ENCODE results near the gene ARHGAP23. TPM values are rescaled to one million over a fixed set of nuclear protein-coding genes. Genes with fewer than 3 reads are reported as not detected.

The ARHGAP23 gene
- total and polyA plus RNA-seq, 2 experiments from 2014 or later: 21.4 to 150 TPM

DNA sequence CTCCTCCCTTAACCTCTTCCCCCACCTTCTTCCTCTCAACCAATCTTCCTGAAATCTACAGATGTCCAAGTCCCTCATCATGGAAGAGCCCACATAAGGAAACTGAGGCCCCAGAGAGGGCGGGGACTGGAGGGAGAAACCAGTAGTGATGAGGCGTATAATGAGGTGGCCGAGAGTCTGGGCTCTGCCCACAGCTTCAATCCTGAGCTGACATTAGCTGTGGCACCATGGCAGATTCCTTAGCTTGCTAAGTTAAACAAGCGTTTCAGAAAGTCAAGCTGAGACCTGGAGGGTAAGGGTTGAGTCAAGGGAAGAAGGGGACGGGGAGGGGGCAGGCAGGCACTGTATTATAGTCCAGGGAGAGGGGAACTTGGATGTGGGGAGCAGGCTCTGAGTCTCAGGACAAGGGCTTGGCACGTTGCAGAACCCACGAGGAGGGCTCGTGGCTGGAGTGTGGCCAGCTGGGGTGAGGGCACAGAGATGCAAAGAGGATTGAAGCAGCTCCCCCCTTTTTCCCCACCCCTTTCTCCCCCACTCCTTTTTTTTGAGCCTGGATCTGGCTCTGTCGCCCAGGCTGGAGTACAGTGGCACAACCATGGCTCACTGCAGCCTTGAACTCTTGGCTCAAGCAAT lies 13.3 kb downstream of the ARHGAP23 start (continued):
- TF ChIP-seq EZH2phosphoT487 (IDR thresholded peaks at IDR 0.05; ENCODE audit: unreplicated experiment): no peak

DNA sequence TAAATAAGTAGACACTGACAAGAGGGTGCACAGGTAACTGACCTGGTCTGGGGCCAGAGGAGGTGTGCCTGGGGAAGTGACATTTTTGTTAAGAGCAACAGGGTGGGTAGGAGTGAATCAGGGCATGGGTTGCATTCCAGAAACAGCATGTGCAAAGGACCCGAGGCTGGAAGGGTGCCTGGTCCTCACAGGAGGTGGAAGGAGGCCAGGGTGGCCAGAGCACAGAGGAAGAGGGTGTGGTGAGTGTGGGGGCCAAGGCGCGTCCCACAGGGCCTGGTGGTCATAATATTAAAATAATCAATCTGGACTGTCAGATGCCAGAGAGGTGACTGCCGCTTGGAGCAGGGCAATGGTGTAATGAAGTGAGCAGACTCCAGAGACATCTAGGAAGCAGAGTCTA lies 14.3 kb downstream of the ARHGAP23 start:
- Mint-ChIP-seq H3K4me1 (peaks cover 59% of the 10 kb centered on the region), H3K27ac (peak overlapping the region; percentile 77; the same call in 1 of the 2 replicates), H3K36me3 (ENCODE audit: low read depth) (peaks cover 31% of the 10 kb centered on the region), H3K9me3 (no peaks in the 10 kb centered on the region; the same call in 2 of the 3 replicates), H3K27me3 (ENCODE audit: insufficient read depth, low read depth, poor library complexity) (peaks cover 23% of the 10 kb centered on the region), H3K4me3 (peak overlapping the region; percentile 12; the same call in 1 of the 3 replicates)
- no peak overlapping the region for H3K4me3 ChIP-seq
- TF ChIP-seq ZNF331 (CRISPR knock-in tag; IDR thresholded peaks at IDR 0.05; ENCODE audit: low read depth) (no peak), STAT1 (IDR thresholded peaks at IDR 0.05; ENCODE audit: unreplicated experiment) (no peak), CREB1 (CRISPR knock-in tag; IDR thresholded peaks at IDR 0.05; ENCODE audit: low read depth) (no peak), ZNF114 (CRISPR knock-in tag; IDR thresholded peaks at IDR 0.05) (no peak), EZH2phosphoT487 (IDR thresholded peaks at IDR 0.05; ENCODE audit: unreplicated experiment) (no peak), POLR2AphosphoS5 (IDR thresholded peaks at IDR 0.05; ENCODE audit: low read depth) (no peak), EZH2 (IDR thresholded peaks at IDR 0.05; ENCODE audit: low read depth, unreplicated experiment) (no peak)
- TF ChIP-seq, protein P1, sequence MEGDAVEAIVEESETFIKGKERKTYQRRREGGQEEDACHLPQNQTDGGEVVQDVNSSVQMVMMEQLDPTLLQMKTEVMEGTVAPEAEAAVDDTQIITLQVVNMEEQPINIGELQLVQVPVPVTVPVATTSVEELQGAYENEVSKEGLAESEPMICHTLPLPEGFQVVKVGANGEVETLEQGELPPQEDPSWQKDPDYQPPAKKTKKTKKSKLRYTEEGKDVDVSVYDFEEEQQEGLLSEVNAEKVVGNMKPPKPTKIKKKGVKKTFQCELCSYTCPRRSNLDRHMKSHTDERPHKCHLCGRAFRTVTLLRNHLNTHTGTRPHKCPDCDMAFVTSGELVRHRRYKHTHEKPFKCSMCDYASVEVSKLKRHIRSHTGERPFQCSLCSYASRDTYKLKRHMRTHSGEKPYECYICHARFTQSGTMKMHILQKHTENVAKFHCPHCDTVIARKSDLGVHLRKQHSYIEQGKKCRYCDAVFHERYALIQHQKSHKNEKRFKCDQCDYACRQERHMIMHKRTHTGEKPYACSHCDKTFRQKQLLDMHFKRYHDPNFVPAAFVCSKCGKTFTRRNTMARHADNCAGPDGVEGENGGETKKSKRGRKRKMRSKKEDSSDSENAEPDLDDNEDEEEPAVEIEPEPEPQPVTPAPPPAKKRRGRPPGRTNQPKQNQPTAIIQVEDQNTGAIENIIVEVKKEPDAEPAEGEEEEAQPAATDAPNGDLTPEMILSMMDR (conservative IDR thresholded peaks at IDR 0.05; ENCODE audit: low read depth in 2 of 2): no peak
- TF ChIP-seq, protein P2, sequence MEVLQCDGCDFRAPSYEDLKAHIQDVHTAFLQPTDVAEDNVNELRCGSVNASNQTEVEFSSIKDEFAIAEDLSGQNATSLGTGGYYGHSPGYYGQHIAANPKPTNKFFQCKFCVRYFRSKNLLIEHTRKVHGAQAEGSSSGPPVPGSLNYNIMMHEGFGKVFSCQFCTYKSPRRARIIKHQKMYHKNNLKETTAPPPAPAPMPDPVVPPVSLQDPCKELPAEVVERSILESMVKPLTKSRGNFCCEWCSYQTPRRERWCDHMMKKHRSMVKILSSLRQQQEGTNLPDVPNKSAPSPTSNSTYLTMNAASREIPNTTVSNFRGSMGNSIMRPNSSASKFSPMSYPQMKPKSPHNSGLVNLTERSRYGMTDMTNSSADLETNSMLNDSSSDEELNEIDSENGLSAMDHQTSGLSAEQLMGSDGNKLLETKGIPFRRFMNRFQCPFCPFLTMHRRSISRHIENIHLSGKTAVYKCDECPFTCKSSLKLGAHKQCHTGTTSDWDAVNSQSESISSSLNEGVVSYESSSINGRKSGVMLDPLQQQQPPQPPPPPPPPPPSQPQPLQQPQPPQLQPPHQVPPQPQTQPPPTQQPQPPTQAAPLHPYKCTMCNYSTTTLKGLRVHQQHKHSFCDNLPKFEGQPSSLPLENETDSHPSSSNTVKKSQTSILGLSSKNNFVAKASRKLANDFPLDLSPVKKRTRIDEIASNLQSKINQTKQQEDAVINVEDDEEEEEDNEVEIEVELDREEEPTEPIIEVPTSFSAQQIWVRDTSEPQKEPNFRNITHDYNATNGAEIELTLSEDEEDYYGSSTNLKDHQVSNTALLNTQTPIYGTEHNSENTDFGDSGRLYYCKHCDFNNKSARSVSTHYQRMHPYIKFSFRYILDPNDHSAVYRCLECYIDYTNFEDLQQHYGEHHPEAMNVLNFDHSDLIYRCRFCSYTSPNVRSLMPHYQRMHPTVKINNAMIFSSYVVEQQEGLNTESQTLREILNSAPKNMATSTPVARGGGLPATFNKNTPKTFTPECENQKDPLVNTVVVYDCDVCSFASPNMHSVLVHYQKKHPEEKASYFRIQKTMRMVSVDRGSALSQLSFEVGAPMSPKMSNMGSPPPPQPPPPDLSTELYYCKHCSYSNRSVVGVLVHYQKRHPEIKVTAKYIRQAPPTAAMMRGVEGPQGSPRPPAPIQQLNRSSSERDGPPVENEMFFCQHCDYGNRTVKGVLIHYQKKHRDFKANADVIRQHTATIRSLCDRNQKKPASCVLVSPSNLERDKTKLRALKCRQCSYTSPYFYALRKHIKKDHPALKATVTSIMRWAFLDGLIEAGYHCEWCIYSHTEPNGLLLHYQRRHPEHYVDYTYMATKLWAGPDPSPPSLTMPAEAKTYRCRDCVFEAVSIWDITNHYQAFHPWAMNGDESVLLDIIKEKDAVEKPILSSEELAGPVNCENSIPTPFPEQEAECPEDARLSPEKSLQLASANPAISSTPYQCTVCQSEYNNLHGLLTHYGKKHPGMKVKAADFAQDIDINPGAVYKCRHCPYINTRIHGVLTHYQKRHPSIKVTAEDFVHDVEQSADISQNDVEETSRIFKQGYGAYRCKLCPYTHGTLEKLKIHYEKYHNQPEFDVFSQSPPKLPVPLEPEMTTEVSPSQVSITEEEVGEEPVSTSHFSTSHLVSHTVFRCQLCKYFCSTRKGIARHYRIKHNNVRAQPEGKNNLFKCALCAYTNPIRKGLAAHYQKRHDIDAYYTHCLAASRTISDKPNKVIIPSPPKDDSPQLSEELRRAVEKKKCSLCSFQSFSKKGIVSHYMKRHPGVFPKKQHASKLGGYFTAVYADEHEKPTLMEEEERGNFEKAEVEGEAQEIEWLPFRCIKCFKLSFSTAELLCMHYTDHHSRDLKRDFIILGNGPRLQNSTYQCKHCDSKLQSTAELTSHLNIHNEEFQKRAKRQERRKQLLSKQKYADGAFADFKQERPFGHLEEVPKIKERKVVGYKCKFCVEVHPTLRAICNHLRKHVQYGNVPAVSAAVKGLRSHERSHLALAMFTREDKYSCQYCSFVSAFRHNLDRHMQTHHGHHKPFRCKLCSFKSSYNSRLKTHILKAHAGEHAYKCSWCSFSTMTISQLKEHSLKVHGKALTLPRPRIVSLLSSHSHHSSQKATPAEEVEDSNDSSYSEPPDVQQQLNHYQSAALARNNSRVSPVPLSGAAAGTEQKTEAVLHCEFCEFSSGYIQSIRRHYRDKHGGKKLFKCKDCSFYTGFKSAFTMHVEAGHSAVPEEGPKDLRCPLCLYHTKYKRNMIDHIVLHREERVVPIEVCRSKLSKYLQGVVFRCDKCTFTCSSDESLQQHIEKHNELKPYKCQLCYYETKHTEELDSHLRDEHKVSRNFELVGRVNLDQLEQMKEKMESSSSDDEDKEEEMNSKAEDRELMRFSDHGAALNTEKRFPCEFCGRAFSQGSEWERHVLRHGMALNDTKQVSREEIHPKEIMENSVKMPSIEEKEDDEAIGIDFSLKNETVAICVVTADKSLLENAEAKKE (CRISPR knock-in tag; IDR thresholded peaks at IDR 0.05): no peak
- ATAC-seq: no peak
- H3K79me2 ChIP-seq (replicated peaks; ENCODE audit: insufficient read depth): peaks cover 78% of the 10 kb centered on the region
- no peak overlapping the region for H3K4me2 ChIP-seq
- H3K9me2 ChIP-seq (ENCODE audit: insufficient read depth): no peaks in the 10 kb centered on the region
- H3K4me1 ChIP-seq (ENCODE audit: insufficient read depth): peaks cover 60% of the 10 kb centered on the region
- no peaks in the 10 kb centered on the region; the same call in 1 of the 2 replicates for H3K36me3 ChIP-seq (ENCODE audit: insufficient read depth)
- DNase-seq (ENCODE audit: low spot score): no peak
- H3F3A ChIP-seq (replicated peaks; ENCODE audit: low read depth): peaks cover 19% of the 10 kb centered on the region
- H3K27ac ChIP-seq (ENCODE audit: low read depth): peak overlapping the region; percentile 91; the same call in 1 of the 2 replicates
- H3K27me3 ChIP-seq (ENCODE audit: insufficient read depth): no peaks in the 10 kb centered on the region
- peaks cover 4% of the 10 kb centered on the region; the same call in 1 of the 2 replicates for H4K20me1 ChIP-seq (replicated peaks; ENCODE audit: insufficient read depth)
- H2AFZ ChIP-seq: no peak overlapping the region

Measured in GM23338 (cell line).